PFSK-1 (cell line): ENCODE data around the gene FKBP15. TPM values are rescaled to one million over a fixed set of nuclear protein-coding genes. Genes with fewer than 3 reads are reported as not detected.

Experiments
- FOXP2 ChIP-seq: optimal IDR thresholded peaks from 2 replicates; pipeline ENCODE3; 2011; ENCODE audit warnings: borderline replicate concordance, control low read depth, inconsistent platforms; ENCODE audit not compliant: insufficient read depth; ENCODE audit errors: extremely low read length, extremely low read depth
- POLR2AphosphoS5 ChIP-seq: IDR thresholded peaks from 2 replicates; pipeline ENCODE4 v1.6.1; 2012; ENCODE audit warnings: low read depth, mild to moderate bottlenecking, control low read depth, low read length, moderate library complexity
- REST ChIP-seq, 2 experiments: IDR thresholded peaks; 2 replicates each; pipeline versions ENCODE4 v1.6.1 to v1.8.0; 2011 to 2012; ENCODE audit warnings: low read depth in 2 of 2, low read length in 2 of 2, control low read depth in 1 of 2, inconsistent platforms in 1 of 2, mild to moderate bottlenecking in 1 of 2, moderate library complexity in 1 of 2; ENCODE audit not compliant: insufficient read depth in 1 of 2
- SIN3A ChIP-seq: IDR thresholded peaks from 2 replicates; pipeline ENCODE4 v1.6.1; 2012; ENCODE audit warnings: mild to moderate bottlenecking, low read length, moderate library complexity, borderline replicate concordance; ENCODE audit not compliant: insufficient read depth
- TAF1 ChIP-seq: IDR thresholded peaks from 2 replicates; pipeline ENCODE4 v1.6.1; 2012; ENCODE audit warnings: low read length, control low read depth, borderline replicate concordance; ENCODE audit not compliant: insufficient read depth
- polyA plus RNA-seq: library from polyadenylated mRNA; unstranded; fragments of >200 nt; gene quantifications from one replicate; pipeline ENCODE4 v1.2.1, GENCODE V29; 2012; ENCODE audit warnings: low read depth, missing spikeins; ENCODE audit not compliant: insufficient read length

Gene FKBP15
- polyA plus RNA-seq = 17.3 TPM

DNA sequence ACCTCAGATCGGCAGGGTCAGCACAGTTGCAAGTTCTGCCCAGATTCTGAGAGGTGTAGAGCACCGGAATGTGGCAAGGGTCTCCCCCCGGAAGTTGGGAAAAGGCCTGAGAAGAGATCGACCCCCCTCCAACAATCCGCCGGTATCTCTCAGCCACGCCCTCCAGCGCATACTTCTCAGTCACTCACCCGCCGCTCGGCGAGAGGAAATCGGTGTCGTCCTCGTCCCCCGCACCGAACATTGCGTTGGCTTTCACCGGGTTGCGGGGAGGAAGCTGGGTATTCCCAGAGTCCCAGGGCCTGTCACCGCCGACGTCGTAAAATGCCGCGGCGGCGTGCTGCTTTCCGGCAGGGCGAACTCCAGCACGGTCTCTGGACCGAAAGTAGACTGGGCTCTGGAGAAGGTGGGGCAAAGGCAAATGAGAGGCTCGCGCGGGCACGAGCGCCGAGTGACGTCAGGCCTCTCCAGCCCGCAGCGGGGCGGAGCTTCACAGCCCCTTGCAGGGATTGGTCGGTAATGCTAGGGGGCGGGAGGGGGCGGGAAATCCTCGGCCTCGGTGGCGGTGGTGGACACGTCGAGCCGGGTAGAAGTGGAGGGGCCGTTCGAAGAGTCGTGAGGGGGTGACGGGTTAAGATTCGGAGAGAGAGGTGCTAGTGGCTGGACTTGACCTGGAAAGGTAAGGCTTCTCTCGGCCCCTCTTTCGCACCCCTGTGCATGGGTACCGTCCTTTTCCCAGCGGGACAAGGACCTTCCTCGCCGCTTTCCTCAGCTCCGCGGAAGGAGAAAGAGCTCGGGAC, at the start of gene FKBP15, which contains the start of gene SLC31A1:
Gene FKBP15 (minus strand): TSS at position 275 of the 797 bp plus-strand sequence. CDS start 34 bp downstream, at position 241.
Gene SLC31A1 (plus strand): TSS at position 542 of the 797 bp plus-strand sequence. CDS start 34,605 bp downstream, outside the sequence.
- TF ChIP-seq SIN3A (no peak; the same call in 1 of the 2 replicates), FOXP2 (no peak), POLR2AphosphoS5 (peak; percentile 69), REST (IDR thresholded peaks at IDR 0.05; ENCODE audit: insufficient read depth in 1 of 2, low read depth in 2 of 2, low read length in 2 of 2) (peak; percentile 6 to 31; a peak in 1 of 4 replicates), TAF1 (0 out of 2 replicates have a peak, but pooled peaks have one; percentile 40)

- TF ChIP-seq POLR2AphosphoS5 (no peak), FOXP2 (no peak), SIN3A (no peak), REST (IDR thresholded peaks at IDR 0.05; ENCODE audit: insufficient read depth in 1 of 2, low read depth in 2 of 2, low read length in 2 of 2) (no peak), TAF1 (no peak)
Measured at GRCh38 chr9:113269871-113270270, 48.8 kb upstream of the FKBP15 start.

GRCh38 chr9:113269355-113269754, 48.3 kb upstream of the FKBP15 start:
- no peak for TF ChIP-seq REST (IDR thresholded peaks at IDR 0.05; ENCODE audit: insufficient read depth in 1 of 2, low read depth in 2 of 2, low read length in 2 of 2)
- TF ChIP-seq POLR2AphosphoS5 = no peak
- no peak for TF ChIP-seq TAF1
- no peak for TF ChIP-seq SIN3A
- TF ChIP-seq FOXP2 = no peak

GRCh38 chr9:113267911-113268566, 47.0 kb upstream of the FKBP15 start:
- TF ChIP-seq SIN3A (no peak), POLR2AphosphoS5 (no peak), REST (IDR thresholded peaks at IDR 0.05; ENCODE audit: insufficient read depth in 1 of 2, low read depth in 2 of 2, low read length in 2 of 2) (no peak)
